Measurements from ENCODE around the gene FEV. TPM values are rescaled to one million over a fixed set of nuclear protein-coding genes. Genes with fewer than 3 reads are reported as not detected.
A peak's percentile ranks its signal among the peaks of the same experiment; 100 is the strongest.

The FEV gene
- total RNA-seq, 1 donor from 2014 or later = not detected

DNA sequence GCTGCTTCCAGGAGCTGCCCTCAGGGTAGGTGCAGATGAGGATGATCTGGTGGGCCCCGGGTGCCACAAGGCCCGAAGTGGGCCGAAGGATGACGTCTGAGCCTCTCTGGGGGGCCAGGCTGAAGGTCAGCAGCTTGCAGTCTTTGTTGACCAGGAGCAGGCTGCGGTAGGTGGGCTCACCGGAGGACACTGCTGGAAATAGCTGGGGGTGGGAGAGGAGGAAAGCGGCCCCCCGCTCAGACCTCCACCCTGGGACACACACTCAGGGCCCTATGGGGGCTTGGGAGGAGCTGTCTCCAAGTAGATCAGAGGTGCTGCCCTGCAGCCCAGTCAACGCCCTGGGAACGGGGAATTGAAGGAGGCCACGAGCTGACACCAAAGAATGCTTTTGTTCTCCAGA is 39.1 kb upstream of the FEV start:
- no peak overlapping the region for H3K4me3 Mint-ChIP-seq (ENCODE audit: unreplicated experiment)
- no peaks in the 10 kb centered on the region for H3K36me3 Mint-ChIP-seq (ENCODE audit: low read depth)
- H3K9me3 Mint-ChIP-seq (ENCODE audit: low read depth) = no peaks in the 10 kb centered on the region
- DNase-seq (ENCODE audit: low spot score) = no peak
- H3K27me3 Mint-ChIP-seq (ENCODE audit: low read depth) = peaks cover 37% of the 10 kb centered on the region
- no peak overlapping the region for H3K27ac Mint-ChIP-seq (ENCODE audit: unreplicated experiment)
- TF ChIP-seq, protein P1, sequence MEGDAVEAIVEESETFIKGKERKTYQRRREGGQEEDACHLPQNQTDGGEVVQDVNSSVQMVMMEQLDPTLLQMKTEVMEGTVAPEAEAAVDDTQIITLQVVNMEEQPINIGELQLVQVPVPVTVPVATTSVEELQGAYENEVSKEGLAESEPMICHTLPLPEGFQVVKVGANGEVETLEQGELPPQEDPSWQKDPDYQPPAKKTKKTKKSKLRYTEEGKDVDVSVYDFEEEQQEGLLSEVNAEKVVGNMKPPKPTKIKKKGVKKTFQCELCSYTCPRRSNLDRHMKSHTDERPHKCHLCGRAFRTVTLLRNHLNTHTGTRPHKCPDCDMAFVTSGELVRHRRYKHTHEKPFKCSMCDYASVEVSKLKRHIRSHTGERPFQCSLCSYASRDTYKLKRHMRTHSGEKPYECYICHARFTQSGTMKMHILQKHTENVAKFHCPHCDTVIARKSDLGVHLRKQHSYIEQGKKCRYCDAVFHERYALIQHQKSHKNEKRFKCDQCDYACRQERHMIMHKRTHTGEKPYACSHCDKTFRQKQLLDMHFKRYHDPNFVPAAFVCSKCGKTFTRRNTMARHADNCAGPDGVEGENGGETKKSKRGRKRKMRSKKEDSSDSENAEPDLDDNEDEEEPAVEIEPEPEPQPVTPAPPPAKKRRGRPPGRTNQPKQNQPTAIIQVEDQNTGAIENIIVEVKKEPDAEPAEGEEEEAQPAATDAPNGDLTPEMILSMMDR (IDR thresholded peaks at IDR 0.05) = no peak
- no peaks in the 10 kb centered on the region for H3K4me1 Mint-ChIP-seq (ENCODE audit: low read depth)

DNA sequence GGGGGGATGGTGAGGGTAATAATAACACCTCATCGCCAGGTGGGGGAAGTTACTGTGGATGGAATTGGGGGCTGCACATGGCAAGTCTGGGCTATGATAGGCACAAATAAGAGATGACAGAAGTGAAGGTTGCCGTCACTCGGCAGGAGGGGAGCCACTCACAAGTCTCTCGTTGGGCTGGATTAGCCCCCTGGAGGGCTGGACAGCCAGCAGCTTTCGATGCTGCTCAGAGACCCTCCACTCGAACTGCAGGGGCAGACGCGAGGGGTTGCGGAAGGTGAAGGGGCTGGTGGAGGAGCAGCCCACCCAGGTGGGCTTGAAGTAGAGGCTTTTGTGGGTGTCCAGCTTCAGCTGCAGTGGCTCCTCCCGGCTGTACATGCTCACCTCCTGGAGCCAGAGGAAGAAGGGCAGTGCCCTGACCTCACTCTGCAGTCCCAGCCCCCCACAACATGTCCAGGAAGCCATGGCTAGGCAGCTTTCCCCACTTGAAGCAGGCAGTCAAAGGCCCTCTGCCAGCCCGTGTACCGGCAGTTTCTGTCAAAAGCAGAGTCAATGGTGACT is 38.1 kb upstream of the FEV start:
- H3K27me3 Mint-ChIP-seq (ENCODE audit: low read depth) = peaks cover 41% of the 10 kb centered on the region
- H3K27ac Mint-ChIP-seq (ENCODE audit: unreplicated experiment) = no peak overlapping the region
- no peak overlapping the region for H3K4me3 Mint-ChIP-seq (ENCODE audit: unreplicated experiment)
- peak; percentile 71 for DNase-seq (ENCODE audit: low spot score)
- no peaks in the 10 kb centered on the region for H3K36me3 Mint-ChIP-seq (ENCODE audit: low read depth)
- no peaks in the 10 kb centered on the region for H3K4me1 Mint-ChIP-seq (ENCODE audit: low read depth)
- TF ChIP-seq, protein P1 (IDR thresholded peaks at IDR 0.05) = no peak
- no peaks in the 10 kb centered on the region for H3K9me3 Mint-ChIP-seq (ENCODE audit: low read depth)

DNA sequence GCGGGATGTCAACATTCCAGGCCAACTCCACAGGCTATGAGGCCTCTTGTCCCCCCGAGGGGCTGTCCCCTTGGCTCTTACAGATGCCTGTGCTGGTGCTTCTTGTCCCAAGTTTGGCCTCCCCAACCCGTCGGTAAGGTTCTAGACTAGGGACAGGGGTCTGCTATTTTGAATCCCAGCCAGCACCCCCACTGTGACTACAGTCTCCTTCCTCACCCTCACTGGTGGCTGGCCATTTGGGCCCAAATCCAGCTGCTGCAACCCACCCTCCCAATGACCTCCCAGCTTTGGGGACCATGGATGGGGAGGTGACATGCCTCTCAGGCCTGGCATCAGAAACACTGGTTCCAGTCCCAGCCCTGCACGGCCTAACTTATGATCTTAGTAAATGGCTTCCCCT is 37.6 kb upstream of the FEV start:
- Mint-ChIP-seq H3K27ac (ENCODE audit: unreplicated experiment) (no peak overlapping the region), H3K27me3 (ENCODE audit: low read depth) (peaks cover 41% of the 10 kb centered on the region), H3K9me3 (ENCODE audit: low read depth) (no peaks in the 10 kb centered on the region), H3K4me3 (ENCODE audit: unreplicated experiment) (no peak overlapping the region), H3K36me3 (ENCODE audit: low read depth) (no peaks in the 10 kb centered on the region), H3K4me1 (ENCODE audit: low read depth) (no peaks in the 10 kb centered on the region)
- TF ChIP-seq, protein P1 (IDR thresholded peaks at IDR 0.05) = no peak
- DNase-seq (ENCODE audit: low spot score) = peak; percentile 39

DNA sequence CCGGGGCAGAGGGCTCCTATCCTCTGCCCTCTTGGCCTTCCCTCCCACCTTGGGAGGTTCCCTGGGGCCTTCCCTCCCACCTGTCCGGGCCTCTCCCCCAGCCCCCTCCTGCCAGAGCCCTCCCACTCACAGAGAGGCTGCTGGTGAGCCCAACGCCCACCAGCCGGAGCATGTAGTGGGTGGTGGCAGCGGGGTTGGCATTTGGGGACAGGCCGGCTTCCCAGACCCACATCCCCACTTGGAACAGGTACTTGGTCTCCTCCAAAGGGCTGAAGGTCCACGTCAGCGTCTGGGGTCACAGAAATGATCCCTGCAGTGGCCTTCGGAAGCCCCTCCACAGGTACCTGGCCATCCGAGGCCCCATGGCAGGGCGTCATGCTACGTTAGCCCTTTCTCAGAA is 37.1 kb upstream of the FEV start:
- no peaks in the 10 kb centered on the region for H3K36me3 Mint-ChIP-seq (ENCODE audit: low read depth)
- peaks cover 38% of the 10 kb centered on the region for H3K27me3 Mint-ChIP-seq (ENCODE audit: low read depth)
- no peak overlapping the region for H3K4me3 Mint-ChIP-seq (ENCODE audit: unreplicated experiment)

DNA sequence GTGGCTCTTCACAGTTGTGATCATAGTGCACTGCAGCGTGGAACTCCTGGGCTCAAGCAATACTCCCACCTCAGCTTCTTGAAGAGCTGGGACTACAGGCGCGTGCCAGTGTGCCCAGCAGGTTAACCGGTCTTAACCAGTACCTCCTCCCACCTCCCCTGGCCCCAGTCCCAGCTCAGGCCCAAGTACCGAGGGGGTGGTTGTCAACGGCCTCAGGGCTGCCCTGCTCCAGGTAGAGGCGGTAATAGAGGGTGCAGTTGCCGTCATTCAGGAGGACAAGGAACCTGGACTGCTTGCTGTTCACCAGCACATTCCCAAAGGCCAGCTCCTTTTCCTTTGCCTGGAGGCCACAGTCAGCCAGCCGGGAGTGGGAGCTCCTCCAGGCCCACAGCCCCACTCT is 36.6 kb upstream of the FEV start:
- no peaks in the 10 kb centered on the region for H3K4me1 Mint-ChIP-seq (ENCODE audit: low read depth)
- no peak overlapping the region for H3K4me3 Mint-ChIP-seq (ENCODE audit: unreplicated experiment)
- H3K27ac Mint-ChIP-seq (ENCODE audit: unreplicated experiment) = no peak overlapping the region
- peaks cover 37% of the 10 kb centered on the region for H3K27me3 Mint-ChIP-seq (ENCODE audit: low read depth)
- TF ChIP-seq, protein P1 (IDR thresholded peaks at IDR 0.05) = no peak
- H3K9me3 Mint-ChIP-seq (ENCODE audit: low read depth) = no peaks in the 10 kb centered on the region
- DNase-seq (ENCODE audit: low spot score) = peak; percentile 77
- H3K36me3 Mint-ChIP-seq (ENCODE audit: low read depth) = no peaks in the 10 kb centered on the region

More for the DNA sequence above, 37.1 kb upstream of the FEV start:
- TF ChIP-seq, protein P1 (IDR thresholded peaks at IDR 0.05) = no peak
- DNase-seq (ENCODE audit: low spot score) = peak; percentile 63
- no peaks in the 10 kb centered on the region for H3K4me1 Mint-ChIP-seq (ENCODE audit: low read depth)
- H3K9me3 Mint-ChIP-seq (ENCODE audit: low read depth) = no peaks in the 10 kb centered on the region
- no peak overlapping the region for H3K27ac Mint-ChIP-seq (ENCODE audit: unreplicated experiment)
